ENCODE results near the gene CMTM8.
A peak's percentile ranks its signal among the peaks of the same experiment; 100 is the strongest.

Gene CMTM8

DNA sequence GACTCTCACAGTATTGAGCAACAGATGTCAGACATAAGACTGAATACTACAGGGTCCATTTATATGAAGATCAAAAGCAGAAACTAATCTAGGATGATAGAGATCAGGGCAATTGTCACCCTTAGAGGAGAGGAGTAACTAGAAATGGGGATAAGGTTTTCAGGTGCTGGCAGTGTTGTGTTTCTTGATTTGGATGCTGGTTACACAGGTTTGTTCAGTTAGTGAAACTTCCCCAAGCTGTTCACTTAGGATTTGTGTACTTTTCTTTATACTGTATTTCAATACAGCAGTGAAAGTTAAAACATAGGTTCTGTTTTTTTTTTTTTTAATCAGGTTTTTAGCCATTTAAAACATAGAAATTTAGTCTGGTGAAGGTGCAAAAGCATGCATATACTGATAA, 114.1 kb downstream of the CMTM8 start:
- FAIRE-seq (no peak), DNase-seq (ENCODE audit: insufficient read length, low spot score) (no peak)
- TF ChIP-seq TAF1 (IDR thresholded peaks at IDR 0.05; ENCODE audit: low read depth, low read length), result no peak
- TF ChIP-seq POLR2AphosphoS5 (IDR thresholded peaks at IDR 0.05; ENCODE audit: low read depth, low read length), result no peak
- TF ChIP-seq SPI1 (IDR thresholded peaks at IDR 0.05; ENCODE audit: low read depth, low read length), result no peak
- TF ChIP-seq POLR2A (IDR thresholded peaks at IDR 0.05; ENCODE audit: low read depth, low read length), result no peak
- no peak for TF ChIP-seq PAX5 (IDR thresholded peaks at IDR 0.05; ENCODE audit: insufficient read depth, low read length, severe bottlenecking)
- TF ChIP-seq POU2F2 (IDR thresholded peaks at IDR 0.05; ENCODE audit: low read depth, low read length), result no peak

DNA sequence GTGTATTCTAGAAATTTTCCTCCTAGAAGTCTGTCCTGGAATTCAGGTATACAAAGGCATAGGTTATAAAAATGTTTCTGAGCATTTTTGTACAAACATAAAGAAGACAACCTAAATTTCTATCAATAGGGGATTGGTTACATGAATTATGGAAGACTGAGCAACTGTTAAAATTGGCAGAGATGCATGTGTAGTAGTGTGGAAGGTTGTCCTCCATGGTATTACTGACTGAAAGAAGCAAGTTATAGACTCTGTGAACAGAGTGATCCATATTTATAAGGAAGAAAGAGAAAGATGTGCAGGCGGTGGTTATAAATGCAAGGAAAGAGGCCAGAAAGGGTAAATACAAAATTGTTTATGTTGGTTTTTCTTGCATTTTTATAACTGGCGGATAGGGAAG, 114.9 kb downstream of the CMTM8 start:
- DNase-seq (ENCODE audit: insufficient read length, low spot score) (no peak), FAIRE-seq (no peak)
- no peak for TF ChIP-seq SPI1 (IDR thresholded peaks at IDR 0.05; ENCODE audit: low read depth, low read length)
- no peak for TF ChIP-seq POLR2AphosphoS5 (IDR thresholded peaks at IDR 0.05; ENCODE audit: low read depth, low read length)
- no peak for TF ChIP-seq PAX5 (IDR thresholded peaks at IDR 0.05; ENCODE audit: insufficient read depth, low read length, severe bottlenecking)
- no peak for TF ChIP-seq TAF1 (IDR thresholded peaks at IDR 0.05; ENCODE audit: low read depth, low read length)
- no peak for TF ChIP-seq POU2F2 (IDR thresholded peaks at IDR 0.05; ENCODE audit: low read depth, low read length)
- no peak for TF ChIP-seq POLR2A (IDR thresholded peaks at IDR 0.05; ENCODE audit: low read depth, low read length)

GRCh38 chr3:32354362-32354778, 115.9 kb downstream of the CMTM8 start:
- no peak for TF ChIP-seq TAF1 (IDR thresholded peaks at IDR 0.05; ENCODE audit: low read depth, low read length)
- no peak for TF ChIP-seq POLR2A (IDR thresholded peaks at IDR 0.05; ENCODE audit: low read depth, low read length)
- TF ChIP-seq POLR2AphosphoS5 (IDR thresholded peaks at IDR 0.05; ENCODE audit: low read depth, low read length), result no peak
- TF ChIP-seq SPI1 (IDR thresholded peaks at IDR 0.05; ENCODE audit: low read depth, low read length), result no peak
- no peak for TF ChIP-seq POU2F2 (IDR thresholded peaks at IDR 0.05; ENCODE audit: low read depth, low read length)
- no peak for TF ChIP-seq PAX5 (IDR thresholded peaks at IDR 0.05; ENCODE audit: insufficient read depth, low read length, severe bottlenecking)
- DNase-seq (ENCODE audit: insufficient read length, low spot score) (no peak), FAIRE-seq (no peak)

DNA sequence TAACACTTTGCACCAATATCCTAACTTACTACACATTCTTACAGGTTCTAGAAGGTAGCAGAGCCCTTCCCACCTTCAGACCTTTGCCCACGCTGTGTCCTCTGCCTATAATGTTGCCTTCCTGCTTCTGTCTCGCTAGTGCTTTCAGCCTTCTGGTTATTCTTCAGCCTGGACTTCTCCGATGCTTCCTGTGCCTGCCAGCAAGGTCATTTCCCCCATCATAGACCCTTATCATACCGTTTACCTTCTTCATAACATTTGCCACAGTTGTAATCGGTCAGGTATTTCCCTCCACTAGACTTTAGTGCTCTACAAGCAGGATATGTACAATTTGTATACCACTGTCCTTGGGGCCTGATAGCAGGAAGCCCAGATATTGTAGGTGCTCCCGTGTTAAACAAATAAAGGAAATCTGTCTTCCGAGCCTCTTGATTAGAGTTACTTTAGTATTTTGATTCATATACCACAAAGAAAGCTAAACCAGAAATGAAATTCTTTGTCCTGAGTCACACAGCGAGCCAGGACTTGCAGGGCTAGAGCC, 117.3 kb downstream of the CMTM8 start:
- DNase-seq (ENCODE audit: insufficient read length, low spot score) (no peak), FAIRE-seq (no peak)
- TF ChIP-seq POLR2AphosphoS5 (IDR thresholded peaks at IDR 0.05; ENCODE audit: low read depth, low read length) (no peak), PAX5 (IDR thresholded peaks at IDR 0.05; ENCODE audit: insufficient read depth, low read length, severe bottlenecking) (no peak), POLR2A (IDR thresholded peaks at IDR 0.05; ENCODE audit: low read depth, low read length) (no peak), SPI1 (IDR thresholded peaks at IDR 0.05; ENCODE audit: low read depth, low read length) (no peak), POU2F2 (IDR thresholded peaks at IDR 0.05; ENCODE audit: low read depth, low read length) (no peak), TAF1 (IDR thresholded peaks at IDR 0.05; ENCODE audit: low read depth, low read length) (no peak)

DNA sequence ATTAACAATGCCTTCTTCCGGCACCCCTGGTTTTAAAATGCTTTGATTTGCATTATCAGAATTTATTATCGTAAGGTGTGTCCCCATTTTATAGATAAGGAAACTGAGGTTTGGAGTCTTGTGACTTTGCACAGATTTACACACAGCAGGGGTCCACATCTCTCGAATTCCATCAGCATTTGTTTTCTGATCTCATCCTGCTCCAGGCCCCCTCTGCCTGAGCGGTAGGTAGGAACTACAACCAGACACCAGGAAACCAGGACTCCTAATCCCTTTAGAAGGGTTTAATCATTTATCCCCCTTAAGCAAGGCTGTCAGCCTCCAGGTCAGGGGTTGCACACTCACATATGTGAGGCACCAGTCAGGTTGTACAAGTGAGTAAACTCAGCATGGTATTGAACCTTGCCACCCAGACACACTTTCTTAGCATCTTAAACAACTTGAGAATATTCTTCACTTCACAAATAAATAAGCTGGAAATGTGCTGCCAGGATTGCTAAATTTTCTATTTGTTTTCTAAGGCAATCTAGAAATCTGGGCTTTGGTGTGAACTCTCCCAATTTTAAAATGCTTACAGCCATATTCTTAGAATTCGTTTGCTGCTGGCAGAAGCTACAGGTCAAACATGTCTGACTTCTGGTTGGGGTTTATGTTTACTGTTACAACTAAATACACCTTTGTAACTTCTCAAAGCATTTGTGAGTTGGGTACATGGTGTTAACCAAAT, 121.4 kb downstream of the CMTM8 start:
- TF ChIP-seq TAF1 (IDR thresholded peaks at IDR 0.05; ENCODE audit: low read depth, low read length) (no peak), POU2F2 (IDR thresholded peaks at IDR 0.05; ENCODE audit: low read depth, low read length) (no peak), POLR2A (IDR thresholded peaks at IDR 0.05; ENCODE audit: low read depth, low read length) (no peak), POLR2AphosphoS5 (IDR thresholded peaks at IDR 0.05; ENCODE audit: low read depth, low read length) (no peak), PAX5 (IDR thresholded peaks at IDR 0.05; ENCODE audit: insufficient read depth, low read length, severe bottlenecking) (no peak), SPI1 (IDR thresholded peaks at IDR 0.05; ENCODE audit: low read depth, low read length) (no peak)
- no peak for DNase-seq (ENCODE audit: insufficient read length, low spot score)
- no peak for FAIRE-seq

DNA sequence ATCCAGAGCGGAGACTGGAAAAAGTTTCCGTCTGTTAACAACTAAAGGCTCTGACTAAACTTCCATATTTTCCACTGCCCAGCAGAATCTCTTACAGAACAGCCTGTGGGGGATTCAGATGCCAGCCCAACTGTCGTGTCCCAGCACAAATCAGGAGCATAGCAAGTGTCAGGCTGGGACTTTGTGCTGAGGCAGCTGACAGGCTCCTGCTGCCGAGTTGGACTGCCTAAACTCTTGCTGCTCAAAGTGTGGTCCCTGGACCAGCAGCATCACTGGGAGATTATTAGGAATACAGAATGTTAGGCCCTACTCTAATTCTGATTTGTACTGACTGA, 122.0 kb downstream of the CMTM8 start:
- no peak for FAIRE-seq
- TF ChIP-seq POLR2A (IDR thresholded peaks at IDR 0.05; ENCODE audit: low read depth, low read length) (no peak), POU2F2 (IDR thresholded peaks at IDR 0.05; ENCODE audit: low read depth, low read length) (no peak), SPI1 (IDR thresholded peaks at IDR 0.05; ENCODE audit: low read depth, low read length) (no peak), TAF1 (IDR thresholded peaks at IDR 0.05; ENCODE audit: low read depth, low read length) (no peak), POLR2AphosphoS5 (IDR thresholded peaks at IDR 0.05; ENCODE audit: low read depth, low read length) (no peak), PAX5 (IDR thresholded peaks at IDR 0.05; ENCODE audit: insufficient read depth, low read length, severe bottlenecking) (no peak)
- no peak for DNase-seq (ENCODE audit: insufficient read length, low spot score)

- DNase-seq (ENCODE audit: insufficient read length, low spot score), result no peak
- FAIRE-seq, result peak; percentile 75
- no peak for TF ChIP-seq PAX5 (IDR thresholded peaks at IDR 0.05; ENCODE audit: insufficient read depth, low read length, severe bottlenecking)
- no peak for TF ChIP-seq SPI1 (IDR thresholded peaks at IDR 0.05; ENCODE audit: low read depth, low read length)
- no peak for TF ChIP-seq TAF1 (IDR thresholded peaks at IDR 0.05; ENCODE audit: low read depth, low read length)
- no peak for TF ChIP-seq POLR2AphosphoS5 (IDR thresholded peaks at IDR 0.05; ENCODE audit: low read depth, low read length)
- TF ChIP-seq POLR2A (IDR thresholded peaks at IDR 0.05; ENCODE audit: low read depth, low read length), result no peak
- no peak for TF ChIP-seq POU2F2 (IDR thresholded peaks at IDR 0.05; ENCODE audit: low read depth, low read length)
Observed at GRCh38 chr3:32366638-32367397, 128.3 kb downstream of the CMTM8 start.

- FAIRE-seq, result no peak
- DNase-seq (ENCODE audit: insufficient read length, low spot score), result no peak
- no peak for TF ChIP-seq PAX5 (IDR thresholded peaks at IDR 0.05; ENCODE audit: insufficient read depth, low read length, severe bottlenecking)
- no peak for TF ChIP-seq POLR2A (IDR thresholded peaks at IDR 0.05; ENCODE audit: low read depth, low read length)
- no peak for TF ChIP-seq POLR2AphosphoS5 (IDR thresholded peaks at IDR 0.05; ENCODE audit: low read depth, low read length)
- TF ChIP-seq POU2F2 (IDR thresholded peaks at IDR 0.05; ENCODE audit: low read depth, low read length), result no peak
- no peak for TF ChIP-seq SPI1 (IDR thresholded peaks at IDR 0.05; ENCODE audit: low read depth, low read length)
Observed at GRCh38 chr3:32367442-32367841, 129.0 kb downstream of the CMTM8 start.

Data from GM12891 (cell line).